GM19023 (cell line): Measurements from ENCODE around the gene SCIN.
"Not testable (repeated sequence)": the region's sequence is repeated elsewhere in the genome, so short reads cannot be mapped to it uniquely, and the experiment has no call there.

Experiments
- ATAC-seq: cut with Tn5 transposase; IDR thresholded peaks from one replicate; pipeline ENCODE4 v1.9.1; 2021; ENCODE audit warnings: mild to moderate bottlenecking, moderate library complexity; ENCODE audit not compliant: unreplicated experiment

SCIN gene

GRCh38 chr7:12570534-12571461, at the start of gene SCIN:
Gene SCIN, plus strand, starts transcription at chr7:12570720. Its CDS starts 67 bp downstream, at chr7:12570787.
- no peak for ATAC-seq

GRCh38 chr7:12524794-12525386, 45.6 kb upstream of the SCIN start:
- no peak for ATAC-seq

- ATAC-seq, result not testable (repeated sequence)
Measured at GRCh38 chr7:12526693-12527092, 43.8 kb upstream of the SCIN start.

GRCh38 chr7:12527670-12528069, 42.9 kb upstream of the SCIN start:
- ATAC-seq, result not testable (repeated sequence)

- ATAC-seq, result no peak
Measured at GRCh38 chr7:12529971-12530710, 40.4 kb upstream of the SCIN start.

GRCh38 chr7:12531784-12532183, 38.7 kb upstream of the SCIN start:
- ATAC-seq, result no peak

GRCh38 chr7:12534046-12534445, 36.5 kb upstream of the SCIN start:
- no peak for ATAC-seq

- no peak for ATAC-seq
Measured at GRCh38 chr7:12539681-12540080, 30.8 kb upstream of the SCIN start.

GRCh38 chr7:12540850-12541249, 29.7 kb upstream of the SCIN start:
- no peak for ATAC-seq

GRCh38 chr7:12543586-12543985, 26.9 kb upstream of the SCIN start:
- no peak for ATAC-seq

- no peak for ATAC-seq
Measured at GRCh38 chr7:12549106-12549505, 21.4 kb upstream of the SCIN start.

GRCh38 chr7:12550956-12551355, 19.6 kb upstream of the SCIN start:
- no peak for ATAC-seq

GRCh38 chr7:12552876-12553275, 17.6 kb upstream of the SCIN start:
- ATAC-seq, result no peak

GRCh38 chr7:12553416-12553815, 17.1 kb upstream of the SCIN start:
- ATAC-seq, result no peak

- ATAC-seq, result no peak
Measured at GRCh38 chr7:12554351-12554750, 16.2 kb upstream of the SCIN start.

GRCh38 chr7:12554872-12555271, 15.6 kb upstream of the SCIN start:
- ATAC-seq, result no peak

- ATAC-seq, result not testable (repeated sequence)
Measured at GRCh38 chr7:12555695-12556094, 14.8 kb upstream of the SCIN start.

- ATAC-seq, result not testable (repeated sequence)
Measured at GRCh38 chr7:12556139-12556792, 14.3 kb upstream of the SCIN start.

GRCh38 chr7:12557282-12557681, 13.2 kb upstream of the SCIN start:
- no peak for ATAC-seq

- no peak for ATAC-seq
Measured at GRCh38 chr7:12564996-12565764, 5.3 kb upstream of the SCIN start.
